Osteoblast (primary cell): ENCODE results near the gene F10. TPM values are rescaled to one million over a fixed set of nuclear protein-coding genes. Genes with fewer than 3 reads are reported as not detected.

ENCODE experiments used
- DNase-seq: peaks from one replicate; pipeline ENCODE4 v3.0.0; 2011; ENCODE audit warnings: low spot score, mixed read lengths; ENCODE audit not compliant: insufficient read length; ENCODE audit errors: missing footprints
- H2AFZ ChIP-seq: 2 replicates; pipeline ENCODE4 v1.6.0; 2011; ENCODE audit warnings: mild to moderate bottlenecking, low read length
- H3K27ac ChIP-seq: 2 replicates; pipeline ENCODE4 v1.5.1; 2011; ENCODE audit warnings: mild to moderate bottlenecking, low read depth, low read length, moderate library complexity
- H3K27me3 ChIP-seq: 2 replicates; pipeline ENCODE4 v1.6.0; 2012; ENCODE audit warnings: mild to moderate bottlenecking, control low read depth, inconsistent platforms, low read length, moderate library complexity; ENCODE audit not compliant: insufficient read depth
- H3K36me3 ChIP-seq: 2 replicates; pipeline ENCODE4 v1.5.1; 2011; ENCODE audit warnings: mild to moderate bottlenecking, low read length, control low read depth, moderate library complexity; ENCODE audit not compliant: insufficient read depth
- H3K4me1 ChIP-seq: 2 replicates; pipeline ENCODE4 v1.5.1; 2011; ENCODE audit warnings: mild to moderate bottlenecking, low read length, control low read depth, moderate library complexity; ENCODE audit not compliant: insufficient read depth
- H3K4me2 ChIP-seq: 2 replicates; pipeline ENCODE4 v1.6.0; 2011; ENCODE audit warnings: mild to moderate bottlenecking, low read length; ENCODE audit not compliant: insufficient read depth
- H3K4me3 ChIP-seq: fragments of 200-600 bp; sonication (generic); 3 replicates; pipeline ENCODE4 v1.5.1; 2012; ENCODE audit warnings: mild to moderate bottlenecking, low read length, inconsistent platforms; ENCODE audit not compliant: insufficient read depth
- H3K79me2 ChIP-seq: 2 replicates; pipeline ENCODE4 v1.6.0; 2012; ENCODE audit warnings: mild to moderate bottlenecking, low read length, control low read depth, inconsistent platforms; ENCODE audit not compliant: insufficient read depth
- H3K9me3 ChIP-seq: 2 replicates; pipeline ENCODE4 v1.5.1; 2011; ENCODE audit warnings: low read depth, low read length, control low read depth
- H4K20me1 ChIP-seq: 2 replicates; pipeline ENCODE4 v1.6.0; 2012; ENCODE audit warnings: mild to moderate bottlenecking, low read length, control low read depth; ENCODE audit not compliant: insufficient read depth
- total RNA-seq: library from RNA; depleted of rRNA; stranded (reverse); fragments of >200 nt; gene quantifications from 2 replicates; pipeline ENCODE4 v1.2.3, GENCODE V29; 2012
- TF ChIP-seq, protein P1 (sequence below): IDR thresholded peaks from 2 replicates; pipeline ENCODE4 v1.5.1; 2011; ENCODE audit warnings: mild to moderate bottlenecking, low read depth, low read length, moderate library complexity; ENCODE audit errors: extremely low read depth

F10 gene
- total RNA-seq, 1 donor, result not detected

GRCh38 chr13:113086991-113087922, 35.3 kb upstream of the F10 start:
- no peaks in the 10 kb centered on the region for H4K20me1 ChIP-seq
- TF ChIP-seq, protein P1, sequence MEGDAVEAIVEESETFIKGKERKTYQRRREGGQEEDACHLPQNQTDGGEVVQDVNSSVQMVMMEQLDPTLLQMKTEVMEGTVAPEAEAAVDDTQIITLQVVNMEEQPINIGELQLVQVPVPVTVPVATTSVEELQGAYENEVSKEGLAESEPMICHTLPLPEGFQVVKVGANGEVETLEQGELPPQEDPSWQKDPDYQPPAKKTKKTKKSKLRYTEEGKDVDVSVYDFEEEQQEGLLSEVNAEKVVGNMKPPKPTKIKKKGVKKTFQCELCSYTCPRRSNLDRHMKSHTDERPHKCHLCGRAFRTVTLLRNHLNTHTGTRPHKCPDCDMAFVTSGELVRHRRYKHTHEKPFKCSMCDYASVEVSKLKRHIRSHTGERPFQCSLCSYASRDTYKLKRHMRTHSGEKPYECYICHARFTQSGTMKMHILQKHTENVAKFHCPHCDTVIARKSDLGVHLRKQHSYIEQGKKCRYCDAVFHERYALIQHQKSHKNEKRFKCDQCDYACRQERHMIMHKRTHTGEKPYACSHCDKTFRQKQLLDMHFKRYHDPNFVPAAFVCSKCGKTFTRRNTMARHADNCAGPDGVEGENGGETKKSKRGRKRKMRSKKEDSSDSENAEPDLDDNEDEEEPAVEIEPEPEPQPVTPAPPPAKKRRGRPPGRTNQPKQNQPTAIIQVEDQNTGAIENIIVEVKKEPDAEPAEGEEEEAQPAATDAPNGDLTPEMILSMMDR, result no peak
- no peaks in the 10 kb centered on the region for H3K27me3 ChIP-seq
- no peak overlapping the region for H3K4me2 ChIP-seq
- H3K4me3 ChIP-seq, result no peak overlapping the region
- no peaks in the 10 kb centered on the region for H3K4me1 ChIP-seq
- no peak overlapping the region for H2AFZ ChIP-seq
- H3K27ac ChIP-seq, result no peak overlapping the region
- DNase-seq, result no peak
- no peaks in the 10 kb centered on the region for H3K36me3 ChIP-seq
- H3K79me2 ChIP-seq, result no peaks in the 10 kb centered on the region
- no peaks in the 10 kb centered on the region for H3K9me3 ChIP-seq

DNA sequence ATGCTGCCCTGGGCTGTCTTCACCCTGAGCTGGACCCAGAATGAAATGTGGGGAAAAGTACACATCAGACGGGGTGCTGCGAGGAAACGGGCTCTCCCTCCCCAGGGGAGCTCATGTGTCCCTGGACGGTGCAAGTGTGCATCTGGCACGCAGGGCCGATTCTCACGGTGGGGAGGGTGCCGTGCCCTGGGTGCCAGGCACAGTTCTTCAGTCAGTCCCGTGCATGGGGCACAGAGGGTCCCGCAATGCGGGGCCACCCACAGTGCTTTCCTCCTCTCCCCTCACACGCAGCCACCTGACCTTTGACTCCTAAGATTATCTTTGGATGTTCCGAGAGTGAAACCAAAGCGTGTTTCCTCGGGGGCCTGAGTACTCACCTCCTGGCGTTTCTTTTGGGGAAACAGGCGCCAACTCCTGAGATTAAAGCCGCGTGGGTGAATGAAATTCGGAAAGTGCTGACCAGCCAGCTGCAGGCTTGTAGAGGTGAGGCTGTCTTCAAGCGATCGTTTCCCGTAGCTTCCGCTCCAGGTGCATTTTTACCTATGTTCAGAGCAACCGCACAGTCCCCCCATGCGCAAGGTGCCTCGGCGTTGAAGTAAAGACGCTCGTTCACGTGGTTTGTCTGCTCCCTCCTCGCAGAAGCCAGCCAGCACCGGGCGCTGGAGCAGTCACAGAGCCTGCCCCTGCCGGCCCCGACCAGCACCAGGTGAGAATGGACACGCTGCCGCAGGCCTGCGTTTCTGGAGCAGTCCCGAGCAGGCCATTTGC, 34.5 kb upstream of the F10 start:
- no peak for DNase-seq
- Histone ChIP-seq H3K27me3 (no peaks in the 10 kb centered on the region), H3K4me2 (no peak overlapping the region), H3K4me1 (no peaks in the 10 kb centered on the region), H3K36me3 (no peaks in the 10 kb centered on the region), H4K20me1 (no peaks in the 10 kb centered on the region), H3K27ac (no peak overlapping the region), H2AFZ (no peak overlapping the region), H3K4me3 (no peak overlapping the region), H3K79me2 (no peaks in the 10 kb centered on the region), H3K9me3 (no peaks in the 10 kb centered on the region)
- TF ChIP-seq, protein P1, result no peak

DNA sequence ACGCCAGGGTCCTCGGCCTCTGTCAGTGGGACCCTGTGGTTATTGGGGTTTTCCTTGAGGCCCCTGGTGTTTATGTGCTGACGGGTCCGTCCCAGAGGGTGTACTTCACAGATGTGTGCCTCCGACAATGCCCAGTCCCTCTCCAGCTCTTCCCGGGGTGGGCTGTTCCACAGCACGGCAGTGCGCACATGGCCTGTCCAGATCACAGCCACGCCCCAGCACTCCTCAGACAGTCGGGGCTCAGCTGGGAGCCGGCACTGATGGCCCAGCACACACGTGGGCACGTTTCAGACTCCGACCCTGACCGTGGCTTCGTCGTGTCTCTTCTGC, 33.9 kb upstream of the F10 start:
- H3K4me1 ChIP-seq, result no peaks in the 10 kb centered on the region
- H3K79me2 ChIP-seq, result no peaks in the 10 kb centered on the region
- no peaks in the 10 kb centered on the region for H3K36me3 ChIP-seq
- TF ChIP-seq, protein P1, result no peak
- no peak overlapping the region for H2AFZ ChIP-seq
- no peaks in the 10 kb centered on the region for H4K20me1 ChIP-seq
- no peak overlapping the region for H3K4me2 ChIP-seq
- no peaks in the 10 kb centered on the region for H3K9me3 ChIP-seq
- no peak for DNase-seq
- no peaks in the 10 kb centered on the region for H3K27me3 ChIP-seq
- no peak overlapping the region for H3K4me3 ChIP-seq
- no peak overlapping the region for H3K27ac ChIP-seq

GRCh38 chr13:113089693-113090414, 32.7 kb upstream of the F10 start:
- Histone ChIP-seq H4K20me1 (no peaks in the 10 kb centered on the region), H3K9me3 (no peaks in the 10 kb centered on the region), H3K4me1 (no peaks in the 10 kb centered on the region), H3K4me3 (no peak overlapping the region), H2AFZ (no peak overlapping the region), H3K27ac (no peak overlapping the region), H3K79me2 (no peaks in the 10 kb centered on the region), H3K27me3 (no peaks in the 10 kb centered on the region), H3K4me2 (no peak overlapping the region), H3K36me3 (no peaks in the 10 kb centered on the region)
- TF ChIP-seq, protein P1, result no peak
- no peak for DNase-seq
